GM18517 (cell line): ENCODE measurements around the gene CEP120.
"Not testable (repeated sequence)": the region's sequence is repeated elsewhere in the genome, so short reads cannot be mapped to it uniquely, and the experiment has no call there.

Experiments used
- ATAC-seq: cut with Tn5 transposase; IDR thresholded peaks from one replicate; pipeline ENCODE4 v1.9.1; 2021; ENCODE audit warnings: mild to moderate bottlenecking, moderate library complexity; ENCODE audit not compliant: unreplicated experiment

The CEP120 gene

GRCh38 chr5:123391009-123391408 is 32.2 kb downstream of the CEP120 start:
- no peak for ATAC-seq

GRCh38 chr5:123389794-123390193 is 33.4 kb downstream of the CEP120 start:
- ATAC-seq = no peak

- ATAC-seq = no peak
Observed at GRCh38 chr5:123387313-123387712, 35.9 kb downstream of the CEP120 start.

GRCh38 chr5:123382252-123382651 is 41.0 kb downstream of the CEP120 start:
- no peak for ATAC-seq

GRCh38 chr5:123371575-123372179 is 51.5 kb downstream of the CEP120 start:
- ATAC-seq = no peak

- ATAC-seq = no peak
Observed at GRCh38 chr5:123369371-123369968, 53.7 kb downstream of the CEP120 start.

GRCh38 chr5:123367739-123368138 is 55.5 kb downstream of the CEP120 start:
- no peak for ATAC-seq

- ATAC-seq = no peak
Observed at GRCh38 chr5:123365156-123365555, 58.0 kb downstream of the CEP120 start.

GRCh38 chr5:123364441-123365155 is 58.6 kb downstream of the CEP120 start:
- ATAC-seq = no peak

- no peak for ATAC-seq
Observed at GRCh38 chr5:123360910-123361309, 62.3 kb downstream of the CEP120 start.

GRCh38 chr5:123360201-123360571 is 63.0 kb downstream of the CEP120 start:
- ATAC-seq = no peak

- ATAC-seq = no peak
Observed at GRCh38 chr5:123359454-123360200, 63.6 kb downstream of the CEP120 start.

- no peak for ATAC-seq
Observed at GRCh38 chr5:123358751-123359150, 64.5 kb downstream of the CEP120 start.

GRCh38 chr5:123358304-123358703 is 64.9 kb downstream of the CEP120 start:
- no peak for ATAC-seq

GRCh38 chr5:123351820-123352219 is 71.4 kb downstream of the CEP120 start:
- ATAC-seq = no peak

- no peak for ATAC-seq
Observed at GRCh38 chr5:123351240-123351639, 72.0 kb downstream of the CEP120 start.

- ATAC-seq = no peak
Observed at GRCh38 chr5:123350742-123351141, 72.5 kb downstream of the CEP120 start.

GRCh38 chr5:123344816-123345426 is 78.3 kb downstream of the CEP120 start:
- ATAC-seq = no peak

GRCh38 chr5:123340928-123341327 is 82.3 kb downstream of the CEP120 start:
- no peak for ATAC-seq

GRCh38 chr5:123308377-123308776 is 114.8 kb downstream of the CEP120 start:
- not testable (repeated sequence) for ATAC-seq

GRCh38 chr5:123305751-123306150 is 117.5 kb downstream of the CEP120 start:
- ATAC-seq = no peak
